HEK293T (cell line): ENCODE data around the gene JAG2.

Experiments
- NFRKB ChIP-seq: fragments of 450-650 bp; IDR thresholded peaks from 2 replicates; pipeline ENCODE4 v1.6.1; 2016; ENCODE audit warnings: mild to moderate bottlenecking, moderate library complexity
- SP1 ChIP-seq: fragments of 450-650 bp; IDR thresholded peaks from 2 replicates; pipeline ENCODE4 v1.6.1; 2017

- TF ChIP-seq SP1 (no peak), NFRKB (no peak)
These were observed 13.1 kb upstream of the JAG2 start for GRCh38 chr14:105181549-105182295.
